HG03064 (cell line): ENCODE measurements around the gene ITM2C.
A peak's percentile ranks its signal among the peaks of the same experiment; 100 is the strongest.

Experiments used
- ATAC-seq: cut with Tn5 transposase; IDR thresholded peaks from one replicate; pipeline ENCODE4 v1.9.1; 2021; ENCODE audit warnings: low read depth; ENCODE audit not compliant: unreplicated experiment

The ITM2C gene, protein sequence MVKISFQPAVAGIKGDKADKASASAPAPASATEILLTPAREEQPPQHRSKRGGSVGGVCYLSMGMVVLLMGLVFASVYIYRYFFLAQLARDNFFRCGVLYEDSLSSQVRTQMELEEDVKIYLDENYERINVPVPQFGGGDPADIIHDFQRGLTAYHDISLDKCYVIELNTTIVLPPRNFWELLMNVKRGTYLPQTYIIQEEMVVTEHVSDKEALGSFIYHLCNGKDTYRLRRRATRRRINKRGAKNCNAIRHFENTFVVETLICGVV

DNA sequence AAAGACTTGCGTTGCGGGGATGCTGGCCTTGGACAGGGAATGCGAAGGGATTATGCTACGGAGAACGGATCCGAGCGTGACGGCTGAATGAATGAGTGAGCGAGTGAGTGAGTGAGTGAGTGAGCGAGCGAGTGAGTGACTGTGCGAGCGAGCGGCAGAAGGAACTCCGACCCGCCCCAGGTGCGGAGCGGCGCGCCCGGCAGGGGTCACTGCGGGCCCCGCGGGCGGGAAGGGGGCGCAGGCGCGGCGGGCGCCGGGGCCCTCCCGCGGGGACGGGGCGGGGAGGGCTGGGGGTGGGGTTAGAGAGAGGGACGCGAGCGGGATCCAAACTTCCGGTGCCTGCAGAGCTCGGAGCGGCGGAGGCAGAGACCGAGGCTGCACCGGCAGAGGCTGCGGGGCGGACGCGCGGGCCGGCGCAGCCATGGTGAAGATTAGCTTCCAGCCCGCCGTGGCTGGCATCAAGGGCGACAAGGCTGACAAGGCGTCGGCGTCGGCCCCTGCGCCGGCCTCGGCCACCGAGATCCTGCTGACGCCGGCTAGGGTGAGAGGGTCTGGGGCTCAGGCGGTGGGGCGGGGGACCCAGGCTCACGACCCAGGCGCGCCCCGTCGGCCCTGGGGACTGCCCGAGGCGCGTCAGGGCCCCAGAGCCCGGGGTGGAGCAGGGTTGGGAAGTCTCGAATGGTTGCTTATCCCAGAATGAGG lies at the start of gene ITM2C:
ITM2C (plus strand) TSS at position 338 of the 702 bp plus-strand sequence; CDS start at position 422, 84 bp downstream.
- ATAC-seq = peak; percentile 63

DNA sequence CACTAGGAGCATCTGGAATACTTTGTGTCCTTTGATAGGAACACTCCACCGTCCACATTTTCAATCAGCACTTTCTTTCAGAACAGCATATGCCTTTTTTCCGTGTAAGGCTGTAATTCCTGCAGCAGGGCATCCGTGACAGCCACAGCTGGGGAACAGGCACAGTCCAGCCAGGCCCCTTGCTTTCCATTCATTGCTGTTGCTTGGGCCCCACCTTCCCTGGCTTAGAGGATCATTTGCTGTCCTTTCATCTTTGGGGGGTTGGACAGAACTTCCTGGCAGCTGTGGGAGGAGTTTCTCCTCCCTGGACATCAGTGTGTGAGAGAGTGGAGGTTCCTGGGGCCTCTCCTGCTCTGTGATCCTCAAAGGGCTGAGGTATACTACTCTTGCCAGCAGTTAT lies 49.7 kb upstream of the ITM2C start:
- ATAC-seq = no peak

DNA sequence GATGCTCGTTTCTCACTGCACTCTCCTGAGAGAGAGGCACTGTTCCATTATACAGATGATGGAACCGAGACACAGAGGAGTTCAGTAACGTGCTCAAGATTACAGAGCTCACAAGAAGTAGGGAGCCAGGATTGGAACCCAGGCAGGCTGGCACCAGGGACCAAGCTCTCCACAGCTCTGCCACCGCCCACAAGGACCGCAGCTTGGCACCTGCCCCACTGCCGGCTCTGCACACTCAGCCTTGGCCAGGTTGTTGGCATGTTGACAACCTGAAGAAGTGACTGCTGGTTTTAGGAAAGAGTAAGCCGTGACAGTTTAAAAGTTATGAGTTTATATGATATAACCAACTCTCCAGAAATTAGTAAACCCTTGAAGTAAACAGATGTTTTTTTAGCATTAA lies 48.0 kb upstream of the ITM2C start:
- no peak for ATAC-seq

DNA sequence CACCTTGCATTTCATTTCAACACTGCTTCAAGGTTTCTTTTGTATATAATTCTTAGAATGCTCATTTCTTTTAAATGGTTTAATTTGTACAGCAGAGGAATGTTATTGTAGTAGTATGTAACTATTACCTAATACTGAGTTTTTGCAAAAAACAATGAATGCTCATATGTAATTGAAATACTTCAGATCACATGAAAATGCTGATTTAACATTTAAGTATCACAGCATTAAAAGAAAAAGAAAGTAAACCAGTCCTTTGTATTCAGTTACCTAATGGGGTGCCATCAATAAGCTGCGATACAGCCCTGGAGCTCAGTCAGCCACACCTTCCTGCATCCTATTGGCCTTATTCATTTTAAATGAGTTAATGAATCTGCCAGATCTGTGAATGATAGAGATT lies 45.3 kb upstream of the ITM2C start:
- no peak for ATAC-seq

DNA sequence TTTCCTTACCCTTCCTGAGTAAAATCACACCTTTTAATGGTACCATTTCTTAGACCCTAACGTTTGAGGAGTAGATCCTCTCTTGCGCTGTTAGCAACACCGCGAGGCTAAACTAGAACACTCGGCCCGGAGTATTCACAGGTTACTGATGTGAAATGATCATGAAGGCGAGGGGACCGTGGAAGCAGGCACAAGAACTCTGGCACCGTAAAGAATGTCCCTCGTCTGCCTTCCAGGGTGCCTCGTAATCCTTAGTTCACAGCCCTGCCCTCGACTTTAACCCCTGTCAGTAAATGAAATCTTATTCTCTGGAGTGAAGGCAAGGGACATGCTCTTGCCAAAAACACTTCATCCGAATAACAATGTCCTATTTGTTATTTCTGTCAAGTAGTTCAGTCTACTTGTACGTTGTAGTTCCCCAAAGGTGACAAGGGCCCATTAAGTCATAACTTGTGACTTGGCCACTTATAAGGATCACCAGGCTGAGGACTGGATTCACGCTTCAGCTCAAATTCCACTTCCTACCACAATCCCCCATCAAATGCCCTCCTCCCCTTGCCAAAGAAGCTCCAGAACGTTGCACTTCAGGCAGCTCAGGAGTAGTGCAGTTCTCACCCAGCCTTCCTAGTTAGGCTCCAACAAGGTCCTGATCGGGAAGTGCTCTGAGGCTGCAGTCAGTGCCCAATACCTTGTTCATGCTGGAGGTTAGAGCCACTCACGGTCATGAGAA lies 43.3 kb upstream of the ITM2C start:
- ATAC-seq = no peak

DNA sequence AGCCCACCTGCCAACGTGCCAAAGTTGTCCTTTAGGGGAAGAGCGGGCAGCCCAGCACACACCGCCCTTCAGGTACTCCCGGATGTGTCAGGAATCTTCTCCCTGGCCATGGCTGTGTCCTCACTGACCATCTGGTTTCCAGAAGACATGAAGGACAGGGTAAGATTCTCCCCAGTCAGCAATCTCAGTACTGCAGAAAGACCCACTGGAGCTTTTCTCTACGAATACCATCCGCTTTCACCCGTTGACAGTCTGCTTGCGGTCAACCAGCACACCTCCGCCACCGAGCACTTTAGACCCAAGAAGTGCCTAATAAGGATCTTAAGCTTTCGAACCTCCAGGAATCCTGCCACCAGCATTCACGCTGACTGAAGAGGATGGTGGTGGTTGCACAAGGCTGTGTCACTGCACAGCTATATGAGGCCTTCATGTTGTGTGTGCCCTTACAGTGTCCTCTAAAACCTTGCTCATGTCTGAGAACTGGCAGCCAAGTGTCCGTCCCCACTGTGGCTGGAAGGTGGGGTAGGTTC lies 42.7 kb upstream of the ITM2C start:
- no peak for ATAC-seq

DNA sequence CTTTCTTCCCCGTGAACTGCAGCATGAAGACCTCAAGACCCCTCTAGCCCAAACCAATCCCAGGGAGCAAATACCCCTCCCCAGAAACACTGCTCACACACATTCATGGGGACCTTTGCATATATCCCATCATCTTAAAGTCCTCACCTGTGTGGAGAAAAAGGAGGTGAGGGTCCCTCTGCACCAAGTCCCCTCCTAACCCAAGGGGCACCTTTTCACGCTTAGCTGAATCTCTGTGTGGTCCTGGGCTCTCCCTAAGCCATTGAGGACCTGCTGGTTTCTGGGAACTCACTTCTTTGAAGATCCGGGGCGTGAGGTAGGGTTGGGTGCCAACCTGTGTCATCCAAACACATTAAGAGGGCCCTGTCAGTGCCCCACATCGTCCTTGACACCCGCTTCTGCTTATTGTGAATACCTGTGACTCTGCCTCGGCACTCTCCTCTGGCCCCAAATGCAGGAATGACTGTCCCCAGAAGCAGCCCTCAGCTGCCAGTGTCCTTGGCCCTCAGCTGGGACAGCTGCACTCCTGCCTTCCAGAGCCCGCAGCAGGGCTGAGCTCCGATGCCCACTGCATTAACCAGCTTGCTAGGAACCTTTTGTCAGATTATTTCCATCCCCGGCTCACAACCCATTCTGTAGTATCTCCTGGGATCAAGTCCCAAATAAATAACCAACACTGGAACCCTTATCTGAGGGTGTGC lies 41.3 kb upstream of the ITM2C start:
- ATAC-seq = no peak

DNA sequence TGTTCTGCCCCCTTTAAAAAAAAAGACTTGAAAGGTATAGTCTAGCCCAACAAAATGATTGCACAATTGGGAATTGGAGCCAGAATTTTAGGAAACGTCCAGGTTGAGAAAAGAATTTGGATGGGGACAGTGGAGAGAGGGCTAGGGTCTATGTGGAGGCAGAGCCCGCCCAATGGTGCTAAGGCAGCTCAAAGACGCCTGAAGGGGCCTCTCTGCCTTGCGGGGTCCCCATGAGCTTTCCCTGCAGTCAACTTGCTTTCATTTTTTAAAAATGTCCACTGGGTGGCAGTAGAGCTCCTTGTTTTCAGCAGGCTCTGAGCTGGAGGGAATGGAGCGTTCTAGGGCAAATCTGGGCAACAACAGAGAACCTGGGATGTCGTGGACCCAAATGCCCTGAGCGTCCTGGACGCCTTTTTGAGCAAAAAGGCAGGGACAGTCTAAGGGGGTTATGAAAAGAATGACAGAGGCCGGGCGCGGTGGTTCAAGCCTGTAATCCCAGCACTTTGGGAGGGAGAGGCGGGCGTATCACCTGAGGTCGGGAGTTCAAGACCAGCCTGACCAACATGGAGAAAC lies 40.2 kb upstream of the ITM2C start:
- no peak for ATAC-seq

DNA sequence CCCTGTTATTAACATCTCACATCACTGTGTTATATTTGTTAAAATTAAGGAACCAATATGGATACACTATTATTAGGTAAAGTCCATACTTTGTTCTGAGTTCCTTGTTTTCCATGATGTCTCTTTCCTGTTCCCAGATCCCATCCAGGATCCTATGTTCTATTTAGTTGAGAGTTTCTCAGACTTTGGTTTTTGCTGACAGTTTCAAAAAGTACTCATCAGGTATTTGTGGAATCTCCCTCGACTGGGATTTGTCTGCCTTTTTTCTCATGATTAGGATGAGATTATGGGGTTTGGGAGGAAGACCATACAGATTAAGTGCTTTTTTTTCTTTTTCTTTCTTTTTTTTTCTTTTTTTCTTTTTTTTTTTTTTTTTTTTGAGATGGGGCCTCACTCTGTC lies 39.4 kb upstream of the ITM2C start:
- no peak for ATAC-seq

DNA sequence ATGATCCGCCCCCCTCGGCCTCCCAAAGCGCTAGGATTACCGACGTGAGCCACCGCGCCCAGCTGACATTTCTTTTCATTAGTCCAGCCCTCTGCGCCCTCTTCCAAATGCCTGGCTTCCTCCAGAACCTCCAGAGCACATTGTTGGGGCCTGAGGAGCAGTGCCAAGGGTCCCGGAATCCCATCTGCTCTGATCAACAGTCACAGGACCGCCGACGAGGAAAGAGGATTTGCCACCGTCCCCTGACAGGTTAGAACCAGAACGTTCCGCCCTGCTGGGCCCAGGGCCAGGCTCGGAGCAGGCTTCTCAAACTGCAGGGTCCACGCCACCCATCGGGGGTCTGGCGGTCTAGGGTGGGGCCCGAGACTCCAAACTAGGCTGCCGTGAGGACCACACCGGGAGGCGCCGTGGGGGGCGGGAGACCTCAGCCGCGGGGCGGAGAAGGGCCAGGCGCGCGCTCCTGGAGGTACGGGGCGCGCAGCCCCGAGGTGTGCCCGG lies 36.9 kb upstream of the ITM2C start:
- ATAC-seq = no peak

DNA sequence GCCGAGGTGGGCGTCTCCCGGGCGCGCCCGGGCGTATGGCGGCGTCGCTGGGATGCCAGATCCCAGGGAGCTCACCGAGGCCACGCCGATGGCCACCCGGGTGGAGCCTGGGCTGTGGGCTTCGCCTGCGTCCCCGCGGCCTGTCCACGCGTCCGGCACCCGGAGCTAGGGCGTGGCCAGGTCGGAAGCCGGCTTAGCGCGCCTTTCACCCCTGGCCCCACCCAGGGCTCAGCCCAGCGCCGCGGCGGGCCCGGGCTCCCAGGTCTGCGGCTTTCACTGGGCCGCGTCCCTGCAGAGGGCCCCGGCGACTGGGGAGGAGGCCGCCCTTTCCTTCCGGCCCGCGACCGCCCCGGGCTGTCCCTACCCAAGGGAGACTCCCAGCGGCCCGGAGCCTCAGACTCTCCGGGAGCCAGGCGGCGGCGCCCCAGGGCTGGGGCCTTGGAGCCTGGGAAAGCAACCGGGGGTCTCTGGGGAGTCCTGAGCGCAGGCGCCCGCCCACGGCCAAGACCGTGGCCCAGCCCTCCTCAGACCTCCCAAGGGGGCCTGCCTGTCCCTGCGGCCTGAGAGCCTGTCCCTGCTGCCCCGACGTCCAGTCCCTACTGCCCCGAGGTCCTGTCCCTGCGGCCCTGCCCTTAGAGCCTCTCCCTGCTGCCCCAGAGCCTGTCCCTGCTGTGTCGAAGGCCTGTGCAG lies 36.3 kb upstream of the ITM2C start:
- ATAC-seq = no peak

DNA sequence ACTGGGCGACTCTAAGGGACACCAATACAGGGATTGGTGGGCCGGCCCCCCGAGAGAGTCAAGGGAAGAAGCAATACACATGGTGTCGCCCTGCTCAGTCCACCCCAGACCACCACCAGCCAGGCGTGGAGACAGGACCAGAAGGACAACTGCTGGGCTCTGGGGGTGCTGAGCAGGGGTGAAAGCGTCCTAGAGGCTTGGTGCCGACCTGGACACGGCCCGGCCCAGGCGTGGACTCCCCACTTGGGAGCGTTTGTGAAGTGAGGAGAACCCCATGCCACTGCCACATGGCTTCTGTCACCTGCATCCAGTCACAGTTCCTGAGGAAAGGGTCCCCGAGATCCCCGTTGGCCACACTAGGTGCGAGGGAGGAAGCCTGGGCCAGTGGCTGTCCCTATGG lies 35.4 kb upstream of the ITM2C start:
- no peak for ATAC-seq

DNA sequence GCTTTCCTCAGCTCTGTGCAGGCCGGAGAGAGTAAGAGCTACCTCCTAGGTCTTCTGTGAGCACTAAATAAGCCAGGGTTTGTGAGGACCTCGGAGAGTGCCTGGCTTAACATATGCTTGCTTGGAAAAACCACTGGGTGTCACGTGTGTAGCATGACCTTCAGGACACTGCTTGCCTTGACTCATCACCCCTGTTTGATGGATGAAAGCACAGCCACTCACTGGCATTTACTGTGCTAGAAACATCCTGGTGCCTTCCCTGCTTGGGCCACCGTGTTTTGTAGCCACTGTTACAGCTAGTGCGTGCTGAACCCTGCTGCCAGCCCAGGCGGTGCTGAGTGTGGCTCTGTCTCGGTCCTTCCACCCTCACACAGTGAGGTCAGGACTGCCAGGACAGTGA lies 34.8 kb upstream of the ITM2C start:
- no peak for ATAC-seq

DNA sequence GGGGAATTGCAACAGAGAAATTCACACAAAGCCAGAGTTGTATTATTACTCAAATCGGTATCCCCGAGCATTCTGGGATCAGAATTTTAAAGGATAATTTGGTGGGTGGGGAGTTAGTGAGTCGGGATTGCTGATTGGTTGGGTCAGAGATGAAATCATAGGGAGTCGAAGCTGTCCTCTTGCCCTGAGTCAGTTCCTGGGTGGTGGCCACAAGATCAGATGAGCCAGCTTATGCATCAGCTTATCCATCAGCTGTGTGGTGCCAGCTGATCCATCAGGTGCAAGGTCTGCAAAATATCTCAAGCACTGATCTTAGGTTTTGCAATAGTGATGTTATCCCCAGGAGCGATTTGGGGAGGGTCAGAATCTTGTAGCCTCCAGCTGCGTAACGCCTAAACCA lies 34.3 kb upstream of the ITM2C start:
- ATAC-seq = no peak

DNA sequence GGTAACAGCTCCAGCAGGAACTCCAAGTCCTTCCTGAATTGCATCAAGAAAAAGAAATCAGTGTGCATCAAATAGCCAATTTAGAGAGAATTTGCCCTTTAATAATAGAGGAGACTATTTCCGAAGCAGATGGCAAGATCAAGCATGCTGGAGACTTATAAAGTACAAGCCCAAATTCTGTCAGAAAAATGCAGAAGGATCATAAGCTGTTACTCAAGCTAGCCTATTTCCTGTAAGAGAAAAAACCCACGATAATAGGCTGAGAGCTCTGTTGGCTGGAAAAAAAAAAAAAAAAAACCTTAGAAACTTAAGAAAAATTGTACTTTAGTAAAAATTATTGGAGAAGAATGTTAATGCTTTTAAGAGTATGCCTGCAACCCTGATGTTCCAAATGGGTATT lies 24.4 kb upstream of the ITM2C start:
- no peak for ATAC-seq

DNA sequence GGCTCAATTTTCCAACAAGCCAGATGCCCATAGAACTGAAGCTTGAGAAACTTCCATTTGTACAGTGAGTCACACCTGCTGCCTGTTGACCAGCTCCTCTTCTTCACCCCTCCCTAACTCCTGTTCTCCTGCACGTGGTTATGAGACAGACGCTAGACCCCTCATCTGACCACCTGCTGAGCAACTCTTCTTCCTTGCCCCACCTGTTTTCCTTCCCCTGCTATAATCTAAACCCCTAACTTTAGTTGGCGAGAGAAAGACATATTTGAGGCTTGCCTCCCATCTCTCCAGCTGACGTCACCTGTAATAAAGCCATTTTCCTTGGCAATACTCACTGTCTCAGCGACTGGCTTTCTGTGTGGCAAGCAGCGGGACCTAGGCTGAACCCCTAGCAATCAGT lies 22.3 kb upstream of the ITM2C start:
- ATAC-seq = no peak

DNA sequence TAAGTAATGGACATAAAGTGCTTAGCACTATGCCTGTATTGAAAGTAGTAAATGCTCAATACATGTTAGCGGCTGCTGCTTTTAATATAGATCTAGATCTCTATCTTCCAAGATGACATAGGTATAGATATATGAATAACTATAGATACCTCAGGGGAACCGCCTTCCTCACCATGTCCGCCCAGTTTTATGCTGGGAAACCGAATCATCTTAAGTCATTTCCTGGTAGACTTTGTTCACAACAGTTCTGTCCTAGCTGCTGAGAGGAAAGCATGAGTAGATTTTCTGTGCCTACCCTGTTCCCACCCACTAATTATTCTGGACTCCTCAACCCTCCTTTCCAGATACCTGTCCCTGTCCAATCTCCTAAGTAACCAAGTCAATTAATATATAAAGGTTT lies 21.6 kb upstream of the ITM2C start:
- ATAC-seq = no peak

DNA sequence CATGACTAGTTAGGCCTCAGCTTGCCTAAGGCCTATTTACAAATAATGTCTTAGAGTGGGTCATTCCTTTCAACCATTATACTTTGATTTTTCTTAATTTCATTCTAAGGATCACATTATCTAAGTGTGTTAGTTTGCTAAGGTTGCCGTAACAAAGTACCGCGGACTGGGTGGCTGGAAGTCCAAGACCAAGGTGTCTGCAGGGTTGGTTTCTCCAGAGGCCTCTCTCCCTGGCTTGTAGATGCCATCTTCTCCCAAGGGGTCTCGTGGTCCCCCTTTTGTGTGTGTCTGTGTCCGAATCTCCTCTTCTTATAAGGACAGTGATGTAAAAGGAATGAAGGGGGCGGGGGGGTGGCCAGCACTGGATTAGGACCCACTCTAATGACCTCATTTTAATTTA lies 18.4 kb upstream of the ITM2C start:
- ATAC-seq = no peak

DNA sequence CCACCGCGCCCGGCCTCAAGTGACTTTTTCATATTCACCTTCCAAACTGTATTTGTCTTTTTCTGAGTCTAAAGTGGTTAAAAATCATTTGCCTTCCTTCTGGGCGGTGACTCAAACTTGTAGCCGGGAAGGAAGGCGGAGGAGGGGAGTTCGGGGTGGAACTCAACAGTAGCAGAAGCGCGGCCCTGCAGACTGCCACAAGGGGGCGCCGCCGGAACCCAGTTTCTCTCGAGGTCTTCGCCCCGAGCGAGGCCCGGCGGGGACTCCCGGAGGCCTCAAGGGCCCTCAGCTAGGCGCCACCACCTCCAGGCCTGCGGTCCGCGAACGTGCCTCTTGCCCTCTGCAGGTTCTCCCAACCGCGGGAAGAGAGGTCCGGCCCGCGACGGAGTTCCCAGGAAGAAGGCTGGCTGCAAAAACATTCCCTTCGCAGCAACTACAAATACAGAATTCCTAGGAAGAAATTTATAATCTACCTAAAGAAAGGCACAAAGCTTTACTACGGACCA lies 16.8 kb upstream of the ITM2C start:
- ATAC-seq = peak; percentile 96
